Stimulated activated CD4-positive, alpha-beta T cell treated with anti-CD3 and anti-CD28 coated beads, Interleukin-4, amount 100 ng/mL, for 24 hours (primary cell): Measurements from ENCODE around the gene ADGRF1.

ENCODE experiments used
- DNase-seq: peaks from one replicate; pipeline ENCODE4 v3.0.0-alpha.2; 2020

Gene ADGRF1

DNA sequence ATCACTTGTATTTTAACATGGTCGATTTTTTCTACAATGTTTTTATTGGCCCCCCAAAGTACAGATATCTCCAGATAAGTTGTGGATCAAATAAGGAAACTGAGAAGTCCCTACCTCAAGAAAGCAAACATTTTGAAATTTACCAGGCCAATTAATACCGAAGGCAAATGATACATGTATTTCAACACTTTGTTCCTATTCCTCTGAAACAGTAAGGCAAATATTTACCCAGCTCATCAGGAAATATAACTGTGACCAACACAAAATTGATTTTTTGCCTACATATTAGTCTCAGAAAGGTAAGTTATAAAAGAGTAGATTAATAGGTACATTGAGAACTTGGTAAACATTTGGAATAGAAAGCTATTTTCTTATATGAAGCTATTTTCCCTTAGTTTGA is 69.1 kb downstream of the ADGRF1 start:
- no peak for DNase-seq

DNA sequence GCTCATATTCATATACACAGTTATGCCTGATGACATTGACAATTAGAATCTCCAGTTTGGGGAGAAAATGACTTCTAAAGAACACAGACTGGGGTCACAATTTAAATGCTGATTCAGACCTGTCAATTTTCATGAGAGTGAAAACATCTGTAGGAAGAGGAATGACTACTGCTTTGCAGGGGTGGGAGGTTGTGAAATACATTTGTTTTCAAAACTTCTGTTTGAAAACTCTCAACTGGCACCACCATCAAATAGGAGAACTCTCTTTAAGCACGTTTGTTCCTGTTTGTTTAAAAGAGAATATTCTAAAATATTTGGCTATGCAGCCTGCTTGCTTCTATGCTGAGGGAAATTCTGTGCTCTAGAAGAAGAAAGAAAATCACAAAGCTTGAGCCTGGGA is 69.6 kb downstream of the ADGRF1 start:
- DNase-seq, result no peak

DNA sequence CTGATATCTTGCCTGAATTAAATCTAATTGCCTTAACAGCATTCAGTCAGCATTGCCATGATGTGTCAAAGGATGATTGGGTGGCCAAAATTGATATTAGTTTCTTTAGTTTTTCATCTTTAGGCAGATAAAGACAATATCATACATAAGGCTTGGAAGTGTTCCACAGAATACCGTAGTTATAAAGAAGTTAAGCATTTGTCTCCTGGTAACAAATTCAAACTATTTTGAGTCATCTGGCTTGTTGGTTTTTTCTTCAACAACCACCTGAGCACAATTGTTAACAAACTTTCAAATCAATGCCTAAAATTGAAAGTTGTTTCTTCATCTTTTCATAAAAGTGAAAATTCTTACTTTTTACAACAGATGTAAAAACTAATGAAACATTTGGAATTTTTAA is 72.9 kb downstream of the ADGRF1 start:
- DNase-seq, result no peak

DNA sequence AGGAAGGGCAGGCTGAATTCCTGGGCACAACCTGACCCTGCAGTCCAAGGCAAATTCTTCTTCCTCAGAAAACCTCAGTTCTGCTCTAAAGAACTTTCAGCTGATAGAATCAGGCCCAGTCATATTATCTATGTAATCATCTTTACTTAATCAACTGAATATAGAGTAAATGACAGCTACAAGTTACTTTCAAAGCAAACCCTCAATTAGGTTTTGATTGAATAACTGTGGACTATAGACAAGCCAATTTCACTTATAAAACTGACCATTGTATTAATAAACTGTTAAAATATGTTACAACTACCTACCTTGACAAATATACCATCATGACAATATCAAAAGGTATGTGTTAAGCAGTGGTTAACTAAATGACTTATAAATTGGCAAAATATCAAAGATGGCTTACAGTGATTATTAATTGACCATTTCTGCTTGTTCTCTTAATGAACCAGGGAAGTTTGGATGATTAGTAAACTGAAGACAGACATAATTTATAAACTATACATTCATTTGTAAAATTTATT is 74.2 kb downstream of the ADGRF1 start:
- no peak for DNase-seq

DNA sequence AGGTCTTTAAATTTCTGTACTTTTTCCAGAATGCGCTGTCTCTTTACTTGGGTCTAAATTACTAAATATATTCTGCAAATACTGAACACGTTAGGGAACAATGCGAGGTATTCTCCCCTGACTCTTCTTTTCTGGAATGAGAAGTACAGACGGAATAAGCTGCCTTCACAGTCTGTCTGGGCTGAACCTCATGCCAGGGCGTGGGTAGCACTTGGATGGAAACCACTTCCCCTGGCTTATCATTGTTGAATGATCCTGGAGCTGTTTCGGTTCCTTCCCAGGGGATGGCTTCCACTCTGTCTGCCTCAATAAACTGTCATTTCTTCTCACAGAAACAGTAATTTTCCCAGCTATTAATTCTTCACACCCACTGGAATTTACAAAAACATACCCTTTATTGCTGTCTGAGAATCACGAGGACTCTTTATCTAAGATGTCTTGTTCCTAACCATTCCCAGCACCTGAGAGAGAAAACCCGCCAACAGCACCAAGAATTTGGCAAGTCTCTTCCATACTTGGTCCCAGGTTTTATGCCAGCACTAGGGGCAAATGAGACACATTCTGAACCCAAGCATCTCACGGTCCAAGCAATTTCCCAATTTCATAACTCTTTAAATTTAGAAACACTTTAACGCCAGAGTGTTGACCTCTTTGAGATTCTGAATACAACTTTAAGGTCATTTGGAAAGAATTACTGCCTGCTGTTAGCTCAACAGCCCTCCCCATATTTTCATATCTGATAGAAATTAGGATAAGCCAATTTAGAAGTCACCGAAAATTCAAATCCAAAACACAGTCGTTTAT is 77.2 kb downstream of the ADGRF1 start:
- DNase-seq, result no peak

DNA sequence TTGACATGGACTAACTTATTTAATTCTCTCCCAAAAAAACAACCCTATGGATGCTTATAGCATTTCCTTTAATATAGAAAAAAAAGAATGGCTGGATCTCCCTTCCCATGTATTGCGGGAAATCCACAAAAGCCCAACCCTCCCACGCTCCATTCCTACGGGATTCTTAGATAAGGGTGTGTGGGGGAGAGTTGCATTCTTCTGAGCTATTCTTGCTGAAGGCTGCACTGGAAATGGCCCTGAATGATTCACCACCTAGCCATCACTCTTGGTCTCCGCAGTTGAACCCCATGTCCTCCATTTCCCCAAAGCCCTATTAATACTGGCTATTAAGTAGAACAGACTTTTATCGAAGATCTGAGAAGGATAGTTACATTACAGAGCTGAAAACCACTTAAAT is 78.5 kb downstream of the ADGRF1 start:
- no peak for DNase-seq

DNA sequence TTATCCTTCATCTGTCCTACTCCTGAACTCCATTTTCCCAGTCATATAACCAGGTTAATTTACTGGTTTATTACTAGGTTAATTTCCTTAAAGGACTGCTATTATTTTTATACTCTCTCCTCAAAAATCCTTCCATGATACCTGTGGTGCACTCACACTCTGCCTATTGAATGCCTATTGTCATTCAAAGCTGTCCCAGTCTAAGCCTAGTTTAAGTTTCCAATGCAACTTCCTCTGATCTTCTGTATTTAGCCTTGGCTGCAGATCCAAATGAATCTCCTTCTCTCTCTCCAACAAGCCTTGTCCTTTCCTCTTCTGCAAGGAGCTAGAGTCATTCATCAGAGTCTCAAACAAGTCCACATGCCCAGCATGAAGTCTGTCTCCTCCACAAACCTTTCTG is 79.1 kb downstream of the ADGRF1 start:
- no peak for DNase-seq

DNA sequence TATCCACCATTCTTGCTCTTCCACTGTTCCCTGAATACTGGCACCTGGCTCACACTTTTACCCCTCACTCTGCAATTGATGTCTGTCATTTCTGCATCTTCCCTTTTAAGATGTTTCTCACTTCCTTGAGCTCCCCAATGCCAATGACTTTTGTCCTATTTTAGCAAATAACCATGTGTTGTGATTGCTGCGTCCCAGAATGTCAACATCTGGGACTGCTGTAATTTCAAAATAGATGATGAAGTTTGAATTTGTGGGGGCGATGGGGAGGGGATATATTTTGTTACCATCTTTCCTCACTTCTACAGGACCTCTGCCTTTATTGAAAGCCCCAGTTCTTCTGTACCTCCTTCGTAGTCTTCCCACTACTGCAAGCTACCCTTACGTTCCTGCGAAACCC is 80.4 kb downstream of the ADGRF1 start:
- DNase-seq, result no peak

DNA sequence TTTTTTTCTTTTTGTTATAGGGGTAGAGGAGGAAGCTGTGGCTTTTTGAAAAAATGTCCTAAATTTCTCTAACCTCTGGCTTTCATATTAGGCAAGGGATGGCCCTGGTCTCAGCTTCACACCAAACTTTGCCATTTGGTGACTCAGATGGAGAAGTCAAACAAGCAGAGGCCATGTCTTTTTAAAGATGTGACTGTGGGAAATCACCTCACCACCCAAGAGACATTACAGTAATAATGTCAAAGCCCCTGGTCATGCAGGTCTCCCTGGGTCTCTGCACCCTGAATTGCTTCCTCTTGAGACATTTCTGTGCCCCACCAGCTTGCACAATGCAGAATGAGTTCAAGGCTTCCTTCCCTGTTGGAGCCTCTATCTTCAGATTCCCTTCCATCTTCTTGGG is 80.9 kb downstream of the ADGRF1 start:
- no peak for DNase-seq

DNA sequence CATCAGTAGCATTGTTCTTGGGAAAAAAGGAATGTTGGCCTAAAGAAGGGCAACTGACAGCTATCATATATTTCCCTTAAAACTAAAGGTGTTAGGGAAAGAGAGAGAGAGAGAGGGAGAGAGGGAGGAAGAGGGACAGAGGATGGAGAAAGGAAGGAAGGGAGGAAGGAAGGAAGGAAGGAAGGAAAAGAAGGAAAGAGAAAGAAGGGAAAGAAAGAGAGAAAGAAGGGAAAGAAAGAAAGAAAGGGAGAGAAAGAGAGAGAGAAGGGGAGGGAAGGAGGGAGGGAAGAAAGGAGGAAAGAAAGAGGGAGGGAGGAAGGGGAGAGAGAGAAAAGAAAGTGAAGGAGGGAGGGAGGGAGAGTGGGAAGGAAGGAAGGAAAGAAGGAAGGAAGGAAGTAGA is 82.7 kb downstream of the ADGRF1 start:
- DNase-seq, result no peak

DNA sequence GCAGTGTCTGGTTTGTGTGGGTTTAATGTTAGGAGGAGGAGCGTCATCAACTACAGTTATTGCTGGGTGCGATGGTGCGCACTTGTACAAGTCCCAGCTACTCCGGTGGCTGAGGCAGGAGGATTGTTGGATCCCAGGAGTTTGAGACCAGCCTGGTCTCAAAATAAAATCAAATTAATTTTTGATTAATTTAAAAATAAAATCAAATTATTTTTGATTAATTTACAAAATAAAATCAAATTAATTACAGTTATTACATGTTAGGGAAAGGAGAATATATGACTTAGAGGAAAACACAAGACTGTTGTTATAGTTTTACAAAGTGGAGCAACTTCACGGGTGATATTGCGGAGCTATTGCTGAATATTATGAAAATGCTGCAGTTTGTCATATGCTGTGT is 85.7 kb downstream of the ADGRF1 start:
- no peak for DNase-seq

DNA sequence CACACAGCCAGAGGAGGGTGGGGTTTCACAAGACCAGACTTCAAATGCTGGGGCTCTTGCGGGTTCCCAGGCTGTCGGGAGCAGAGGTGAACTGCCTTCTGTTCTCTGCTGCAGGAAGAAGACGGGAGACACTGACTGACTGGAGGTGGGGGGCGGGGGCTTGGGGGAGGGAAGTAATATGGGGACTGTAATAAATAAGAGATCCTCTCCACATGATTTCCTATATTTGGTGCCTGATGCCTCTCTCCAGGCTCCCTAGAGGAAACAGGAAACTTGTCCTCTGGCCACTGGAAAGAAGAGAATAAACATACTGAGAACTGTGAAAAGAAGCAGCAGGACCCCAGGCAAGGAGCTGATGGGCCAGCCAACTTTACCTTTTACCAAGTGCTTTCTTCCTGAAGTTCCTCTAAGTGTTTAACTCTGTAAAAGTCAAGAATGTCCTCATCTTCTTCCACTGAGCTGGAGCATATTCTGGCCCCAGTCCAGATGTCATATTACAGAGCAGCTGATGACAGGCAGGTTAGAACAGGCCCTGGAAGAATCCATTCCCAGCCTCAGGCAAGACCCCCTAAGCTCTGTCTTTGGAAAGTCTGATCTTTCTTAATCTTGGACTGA is 87.2 kb downstream of the ADGRF1 start:
- DNase-seq, result no peak

DNA sequence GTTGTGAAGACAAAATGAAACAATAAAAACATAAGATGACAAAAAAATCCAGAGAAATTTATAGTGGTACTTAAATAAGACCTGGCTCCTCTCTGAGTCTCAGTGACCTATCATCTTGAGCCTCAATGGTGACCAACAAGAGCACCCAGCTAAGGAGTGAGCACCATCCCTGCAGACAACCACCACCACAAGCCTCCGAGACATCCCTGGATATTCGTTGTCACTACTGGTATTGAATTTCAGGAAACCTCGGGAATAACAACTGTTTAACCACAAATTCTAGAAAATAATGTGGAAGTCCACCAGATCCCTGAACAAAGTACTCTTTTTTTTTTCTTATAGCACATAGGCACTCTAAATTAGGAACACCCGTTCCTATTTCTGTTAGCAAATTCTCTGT is 88.2 kb downstream of the ADGRF1 start:
- no peak for DNase-seq

DNA sequence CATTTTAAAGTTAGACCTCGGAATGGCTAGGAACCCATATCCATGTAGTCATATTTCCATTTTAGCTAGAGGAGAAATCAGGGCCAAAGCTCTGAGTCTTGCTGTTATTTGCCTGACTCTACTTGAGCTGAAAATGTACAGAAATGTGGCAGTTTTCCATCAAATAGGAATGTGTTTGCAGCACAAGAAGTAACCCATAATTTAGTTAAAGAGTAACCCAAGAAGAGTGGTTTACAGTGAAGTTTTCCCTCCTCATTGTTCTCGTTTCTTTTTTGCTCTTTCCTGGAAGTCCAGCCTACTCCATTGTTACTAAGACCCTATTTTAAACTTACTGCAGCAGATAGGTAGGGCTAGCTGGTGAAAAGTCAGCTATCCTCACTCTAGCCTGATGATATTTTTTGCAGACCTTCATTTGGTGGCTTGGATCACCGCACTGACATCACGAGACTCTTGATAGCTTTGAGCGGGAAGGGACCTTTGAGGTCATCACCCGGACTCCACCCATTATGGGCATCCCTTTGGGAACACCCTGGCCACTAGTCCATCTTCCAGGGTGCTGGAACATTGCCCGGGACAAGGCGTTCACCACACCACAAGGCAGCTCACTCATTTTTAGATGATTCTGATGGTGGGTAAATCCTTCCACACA is 92.4 kb downstream of the ADGRF1 start:
- DNase-seq, result no peak

DNA sequence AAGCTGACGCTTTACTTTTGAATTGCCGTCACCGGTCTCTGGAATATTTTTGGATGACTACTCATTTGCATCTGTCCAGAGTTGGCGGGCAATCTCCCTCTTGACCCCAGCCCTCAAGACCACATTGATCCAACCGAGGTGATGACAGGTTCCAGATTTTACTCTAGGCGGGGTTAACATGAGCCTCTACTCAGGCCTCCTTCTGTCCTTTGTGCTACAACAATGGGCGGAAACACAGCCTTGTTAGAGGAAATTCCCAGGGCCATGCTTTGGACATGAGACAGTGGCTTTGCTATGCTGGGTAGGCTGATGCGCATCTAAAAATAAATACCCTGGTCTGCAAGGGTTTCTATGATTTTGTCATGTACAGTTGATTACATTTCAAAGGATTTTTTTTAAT is 93.4 kb downstream of the ADGRF1 start:
- DNase-seq, result no peak
